ENCODE results near the gene RAB21.

DNA sequence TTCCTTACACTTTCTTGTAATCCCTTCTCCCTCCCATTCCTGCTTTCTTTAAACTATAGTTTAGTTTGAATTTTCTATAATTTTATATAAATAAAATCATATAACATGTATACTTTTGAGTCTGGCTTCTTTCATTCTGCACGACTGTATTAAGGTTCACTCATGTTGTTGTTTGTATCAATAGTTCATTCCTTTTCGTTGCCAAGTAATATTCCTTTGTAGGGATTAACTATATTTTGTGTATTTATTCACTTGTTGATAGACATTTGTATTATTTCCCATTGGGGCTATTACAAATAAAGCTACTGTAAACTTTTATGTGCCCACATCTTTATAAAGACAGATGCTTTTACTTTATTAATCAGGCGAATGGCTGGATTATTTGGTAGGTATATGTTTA, 45.5 kb downstream of the RAB21 start:
- TF ChIP-seq POLR2A (IDR thresholded peaks at IDR 0.05) (no peak), CTCF (IDR thresholded peaks at IDR 0.05) (no peak)

Data from esophagus squamous epithelium (tissue), 4 donors.